Activated T-cell treated with anti-CD3 and anti-CD28 coated beads, Interleukin-2, amount 50 U/mL, for 72 hours (primary cell): Measurements from ENCODE around the gene TUFT1. TPM values are rescaled to one million over a fixed set of nuclear protein-coding genes. Genes with fewer than 3 reads are reported as not detected.

Source experiments
- ATAC-seq, 2 donors: fragments of 150-1000 bp; cut with Tn5 transposase; replicated peaks in 1 of 2; 2 replicates each; pipeline ENCODE4 v1.10.0; 2021; ENCODE audit warnings: moderate library complexity in 2 of 2, mild to moderate bottlenecking in 1 of 2
- DNase-seq, 2 donors: peaks; one replicate each; pipeline ENCODE4 v3.0.0; 2021 to 2022; ENCODE audit warnings: mixed read lengths in 1 of 2
- H3K27ac Mint-ChIP-seq: one replicate; pipeline ENCODE4 v1.8.0; 2022; ENCODE audit warnings: mild to moderate bottlenecking, moderate library complexity, mixed read lengths
- H3K27me3 Mint-ChIP-seq: one replicate; pipeline ENCODE4 v1.8.0; 2022; ENCODE audit warnings: low read depth, mixed read lengths
- H3K36me3 Mint-ChIP-seq, 2 donors: one replicate each; pipeline ENCODE4 v1.8.0; 2022; ENCODE audit warnings: mixed read lengths in 2 of 2, mild to moderate bottlenecking in 1 of 2; ENCODE audit not compliant: insufficient read depth in 2 of 2
- H3K4me1 Mint-ChIP-seq: one replicate; pipeline ENCODE4 v1.8.0; 2022; ENCODE audit warnings: low read depth, mixed read lengths
- H3K4me3 Mint-ChIP-seq, 2 donors: one replicate each; pipeline ENCODE4 v1.8.0; 2022; ENCODE audit warnings: mild to moderate bottlenecking in 2 of 2, mixed read lengths in 2 of 2, moderate library complexity in 2 of 2
- H3K9me3 Mint-ChIP-seq, 2 donors: one replicate each; pipeline ENCODE4 v1.8.0; 2022; ENCODE audit warnings: mixed read lengths in 2 of 2
- total RNA-seq, 2 donors: library from RNA; stranded (reverse); gene quantifications; one replicate each; pipeline ENCODE4 v1.2.3, GENCODE V29; 2022

The TUFT1 gene
- total RNA-seq, 2 donors from 2014 or later: 4.3 to 4.8 TPM

GRCh38 chr1:151504759-151505158 is 35.4 kb upstream of the TUFT1 start:
- DNase-seq (no peak), ATAC-seq (no peak)
- no peaks in the 10 kb centered on the region for H3K36me3 Mint-ChIP-seq
- H3K27me3 Mint-ChIP-seq: no peaks in the 10 kb centered on the region
- H3K4me1 Mint-ChIP-seq: peaks cover 6% of the 10 kb centered on the region
- no peaks in the 10 kb centered on the region for H3K9me3 Mint-ChIP-seq
- no peak overlapping the region for H3K4me3 Mint-ChIP-seq
- no peak overlapping the region for H3K27ac Mint-ChIP-seq

- no peaks in the 10 kb centered on the region for H3K36me3 Mint-ChIP-seq
- DNase-seq (no peak), ATAC-seq (no peak)
- H3K4me1 Mint-ChIP-seq: peaks cover 25% of the 10 kb centered on the region
- no peaks in the 10 kb centered on the region for H3K27me3 Mint-ChIP-seq
- H3K27ac Mint-ChIP-seq: no peak overlapping the region
- no peak overlapping the region for H3K4me3 Mint-ChIP-seq
- no peaks in the 10 kb centered on the region for H3K9me3 Mint-ChIP-seq
Measured at GRCh38 chr1:151508833-151509232, 31.3 kb upstream of the TUFT1 start.

GRCh38 chr1:151509350-151510019 is 30.6 kb upstream of the TUFT1 start:
- ATAC-seq (no peak), DNase-seq (no peak)
- Mint-ChIP-seq H3K36me3 (no peaks in the 10 kb centered on the region), H3K27me3 (no peaks in the 10 kb centered on the region), H3K27ac (no peak overlapping the region), H3K4me3 (no peak overlapping the region), H3K4me1 (peaks cover 32% of the 10 kb centered on the region), H3K9me3 (no peaks in the 10 kb centered on the region)

DNA sequence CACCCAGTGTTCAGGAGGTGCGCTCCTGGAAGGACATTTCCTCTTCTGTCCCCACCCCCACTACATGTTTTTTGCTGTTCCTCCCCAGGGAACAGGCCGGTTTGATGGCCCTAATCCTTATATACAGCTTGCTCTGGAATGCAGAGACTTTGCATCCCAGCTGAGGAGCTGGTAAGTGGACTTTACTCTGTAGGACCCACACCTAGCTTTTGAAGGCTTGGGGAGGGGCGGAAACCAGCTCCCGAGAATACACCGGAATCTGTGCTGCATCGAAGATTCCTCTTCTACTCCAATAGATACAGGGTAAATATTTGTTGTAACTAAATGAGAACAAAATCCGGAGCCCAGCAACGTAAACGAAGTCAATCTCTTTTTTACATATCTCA is 30.1 kb upstream of the TUFT1 start:
- ATAC-seq (no peak), DNase-seq (no peak)
- Mint-ChIP-seq H3K9me3 (no peaks in the 10 kb centered on the region), H3K4me3 (peak overlapping the region; percentile 81 to 87), H3K36me3 (no peaks in the 10 kb centered on the region), H3K27me3 (no peaks in the 10 kb centered on the region), H3K4me1 (peaks cover 32% of the 10 kb centered on the region), H3K27ac (no peak overlapping the region)

- Mint-ChIP-seq H3K27ac (peak overlapping the region; percentile 51), H3K27me3 (no peaks in the 10 kb centered on the region), H3K4me3 (peak overlapping the region; percentile 81 to 87), H3K9me3 (no peaks in the 10 kb centered on the region), H3K36me3 (no peaks in the 10 kb centered on the region), H3K4me1 (peaks cover 32% of the 10 kb centered on the region)
- DNase-seq (no peak), ATAC-seq (no peak)
Measured at GRCh38 chr1:151510614-151510956, 29.5 kb upstream of the TUFT1 start.

- H3K4me1 Mint-ChIP-seq: peaks cover 32% of the 10 kb centered on the region
- H3K27me3 Mint-ChIP-seq: no peaks in the 10 kb centered on the region
- peak within 1 kb of the TSS; percentile 51 for H3K27ac Mint-ChIP-seq
- no peaks in the 10 kb centered on the region for H3K36me3 Mint-ChIP-seq
- peak; percentile 91 to 92 for DNase-seq
- peak; percentile 97 to 98 for ATAC-seq
- peak within 1 kb of the TSS; percentile 81 to 87 for H3K4me3 Mint-ChIP-seq
- no peaks in the 10 kb centered on the region for H3K9me3 Mint-ChIP-seq
Measured at GRCh38 chr1:151510957-151511635, 29.0 kb upstream of the TUFT1 start, which contains the start of gene CGN. Gene CGN (plus strand): TSS chr1:151511387. CDS start chr1:151518520, 7,133 bp downstream.

- H3K4me3 Mint-ChIP-seq: peak overlapping the region; percentile 81 to 87
- peaks cover 32% of the 10 kb centered on the region for H3K4me1 Mint-ChIP-seq
- H3K27me3 Mint-ChIP-seq: no peaks in the 10 kb centered on the region
- H3K36me3 Mint-ChIP-seq: no peaks in the 10 kb centered on the region
- DNase-seq: peak; percentile 29 to 30
- no peaks in the 10 kb centered on the region for H3K9me3 Mint-ChIP-seq
- ATAC-seq: peak; percentile 28 to 39
- no peak overlapping the region for H3K27ac Mint-ChIP-seq
Measured at GRCh38 chr1:151511636-151512215, 28.4 kb upstream of the TUFT1 start.

- peak overlapping the region; percentile 81 to 87 for H3K4me3 Mint-ChIP-seq
- H3K4me1 Mint-ChIP-seq: peaks cover 32% of the 10 kb centered on the region
Measured at GRCh38 chr1:151512326-151512725, 27.8 kb upstream of the TUFT1 start.

DNA sequence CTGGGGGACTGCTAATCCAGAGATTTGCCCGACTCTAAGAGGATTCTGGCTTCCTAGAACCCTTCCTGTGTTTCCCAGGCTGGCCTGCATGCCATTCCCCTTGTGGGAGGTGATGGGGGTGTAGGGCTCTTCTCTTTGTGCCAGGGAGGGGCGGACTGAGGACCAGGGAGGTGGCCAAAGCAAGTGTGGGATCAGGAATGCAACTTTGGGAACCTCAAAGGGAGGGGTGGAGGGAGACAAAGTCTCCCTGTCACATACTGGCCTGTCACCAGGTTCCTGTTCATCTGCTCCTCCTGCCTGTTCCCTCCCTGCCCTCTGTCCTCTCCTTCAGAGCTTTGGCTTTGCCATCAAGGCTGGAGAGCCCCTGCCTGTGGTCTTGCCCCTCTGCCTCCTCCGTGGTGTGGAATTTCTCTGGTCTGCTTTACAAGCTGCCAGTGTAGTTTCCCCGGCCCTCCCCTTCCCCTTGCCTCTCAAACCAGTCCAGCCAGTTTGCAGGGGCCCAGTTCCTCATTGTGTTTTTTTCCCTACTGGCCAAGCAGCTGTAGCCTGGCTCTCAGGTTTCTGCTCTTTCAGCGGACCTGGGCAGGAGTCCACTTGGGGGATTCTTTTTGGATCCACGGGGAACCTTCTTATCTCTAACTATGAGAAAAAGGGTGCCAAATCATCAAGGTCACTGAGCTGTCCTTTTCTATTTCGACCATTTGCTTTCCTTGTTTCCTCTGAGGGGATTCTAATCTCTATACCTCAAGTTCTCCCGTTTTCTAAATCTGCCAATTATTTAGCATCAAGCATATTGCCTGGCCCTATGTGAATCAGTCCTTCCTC is 27.1 kb upstream of the TUFT1 start:
- Mint-ChIP-seq H3K27me3 (no peaks in the 10 kb centered on the region), H3K27ac (no peak overlapping the region), H3K4me1 (peaks cover 32% of the 10 kb centered on the region), H3K36me3 (no peaks in the 10 kb centered on the region), H3K4me3 (no peak overlapping the region), H3K9me3 (no peaks in the 10 kb centered on the region)
- no peak for ATAC-seq
- DNase-seq: no peak

More at GRCh38 chr1:151512326-151512725, 27.8 kb upstream of the TUFT1 start:
- ATAC-seq (no peak), DNase-seq (no peak)
- Mint-ChIP-seq H3K27me3 (no peaks in the 10 kb centered on the region), H3K9me3 (no peaks in the 10 kb centered on the region), H3K36me3 (no peaks in the 10 kb centered on the region), H3K27ac (no peak overlapping the region)

- DNase-seq (no peak), ATAC-seq (no peak)
- Mint-ChIP-seq H3K27ac (no peak overlapping the region), H3K36me3 (no peaks in the 10 kb centered on the region), H3K4me1 (peaks cover 32% of the 10 kb centered on the region), H3K4me3 (no peak overlapping the region), H3K9me3 (no peaks in the 10 kb centered on the region), H3K27me3 (no peaks in the 10 kb centered on the region)
Measured at GRCh38 chr1:151513626-151514121, 26.4 kb upstream of the TUFT1 start.

DNA sequence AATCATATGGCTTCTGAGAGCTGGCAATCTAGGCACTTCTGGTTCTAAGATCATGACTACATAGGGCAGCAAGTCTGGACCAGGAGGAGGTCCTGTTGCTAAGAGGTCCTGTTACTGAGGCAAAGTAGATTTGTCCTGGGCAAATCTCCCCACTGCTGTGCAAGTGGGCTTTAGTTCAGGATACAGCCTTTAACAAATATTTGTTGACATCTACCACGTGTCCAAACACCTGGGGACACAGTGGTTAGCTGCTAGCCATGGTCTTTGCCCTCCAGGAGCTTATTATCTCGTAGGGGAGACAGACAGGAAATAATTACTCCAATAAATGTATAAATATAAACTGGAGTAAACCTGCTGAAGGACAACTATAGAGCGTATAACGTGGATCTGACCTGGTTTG is 25.7 kb upstream of the TUFT1 start:
- Mint-ChIP-seq H3K4me1 (peaks cover 32% of the 10 kb centered on the region), H3K36me3 (no peaks in the 10 kb centered on the region), H3K4me3 (no peak overlapping the region), H3K27me3 (no peaks in the 10 kb centered on the region), H3K27ac (no peak overlapping the region), H3K9me3 (no peaks in the 10 kb centered on the region)
- ATAC-seq (no peak), DNase-seq (no peak)

GRCh38 chr1:151515265-151515664 is 24.8 kb upstream of the TUFT1 start:
- ATAC-seq (no peak), DNase-seq (no peak)
- H3K27ac Mint-ChIP-seq: no peak overlapping the region
- no peaks in the 10 kb centered on the region for H3K36me3 Mint-ChIP-seq
- no peak overlapping the region for H3K4me3 Mint-ChIP-seq
- no peaks in the 10 kb centered on the region for H3K27me3 Mint-ChIP-seq
- H3K4me1 Mint-ChIP-seq: peaks cover 31% of the 10 kb centered on the region
- H3K9me3 Mint-ChIP-seq: no peaks in the 10 kb centered on the region

GRCh38 chr1:151516031-151516511 is 24.0 kb upstream of the TUFT1 start:
- ATAC-seq: no peak
- Mint-ChIP-seq H3K27me3 (no peaks in the 10 kb centered on the region), H3K4me1 (peaks cover 27% of the 10 kb centered on the region), H3K27ac (no peak overlapping the region), H3K4me3 (no peak overlapping the region), H3K9me3 (no peaks in the 10 kb centered on the region), H3K36me3 (no peaks in the 10 kb centered on the region)
- DNase-seq: no peak
